Activated CD4-positive, CD25-positive, alpha-beta regulatory T cell (primary cell): ENCODE data around the gene MECP2.
"Not testable (repeated sequence)": the region's sequence is repeated elsewhere in the genome, so short reads cannot be mapped to it uniquely, and the experiment has no call there.

Experiments
- DNase-seq, 4 experiments: peaks; one replicate each; lab custom pipeline; 2025; lab: John Stamatoyannopoulos, UW

Gene MECP2

DNA sequence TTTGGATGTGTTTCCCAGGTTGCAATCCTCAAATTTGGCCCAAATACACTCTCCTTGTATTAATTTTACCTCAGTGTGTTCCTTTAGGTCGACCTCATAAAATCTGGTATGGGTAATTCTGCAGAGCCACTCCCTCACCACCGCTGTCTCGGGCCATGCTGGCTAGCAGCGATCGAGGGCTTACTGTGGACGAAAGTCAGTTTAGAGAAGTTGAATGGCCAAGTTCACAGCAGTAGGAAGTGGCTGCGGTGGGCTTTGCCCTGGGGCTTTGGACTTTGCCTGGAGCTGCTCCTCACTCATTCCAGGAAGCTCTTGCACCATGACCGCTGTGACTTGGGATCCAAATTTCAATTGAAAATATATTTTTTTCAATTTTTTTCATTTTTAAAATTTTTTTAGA, 105.3 kb downstream of the MECP2 start:
- no peak for DNase-seq

DNA sequence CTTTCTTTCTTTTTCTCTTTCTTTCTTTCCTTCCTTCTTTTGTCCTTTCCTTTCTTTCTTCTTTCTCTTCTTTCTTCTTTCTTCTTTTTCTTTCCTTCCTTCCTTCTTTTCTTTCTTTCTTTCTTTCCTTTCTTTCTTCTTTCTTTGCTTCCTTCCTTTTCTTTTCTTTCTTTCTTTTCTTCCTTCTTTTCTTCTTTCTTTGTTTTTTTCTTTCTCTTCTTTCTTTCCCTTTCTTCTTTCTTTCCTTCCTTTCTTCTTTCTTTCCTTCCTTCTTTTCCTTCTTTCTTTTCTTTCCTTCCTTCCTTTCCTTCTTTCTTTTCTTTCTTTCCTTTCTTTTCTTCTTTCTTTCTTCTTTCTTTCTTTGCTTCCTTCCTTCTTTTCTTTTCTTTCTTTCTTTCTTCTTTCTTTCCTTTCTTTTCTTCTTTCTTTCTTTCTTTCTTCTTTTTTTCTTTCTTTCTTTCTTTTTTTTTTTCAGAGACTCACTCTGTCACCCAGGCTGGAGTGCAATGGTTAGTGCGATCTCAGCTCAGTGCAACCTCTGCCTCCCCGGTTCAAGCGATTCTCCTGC, 106.4 kb downstream of the MECP2 start:
- no peak for DNase-seq

DNA sequence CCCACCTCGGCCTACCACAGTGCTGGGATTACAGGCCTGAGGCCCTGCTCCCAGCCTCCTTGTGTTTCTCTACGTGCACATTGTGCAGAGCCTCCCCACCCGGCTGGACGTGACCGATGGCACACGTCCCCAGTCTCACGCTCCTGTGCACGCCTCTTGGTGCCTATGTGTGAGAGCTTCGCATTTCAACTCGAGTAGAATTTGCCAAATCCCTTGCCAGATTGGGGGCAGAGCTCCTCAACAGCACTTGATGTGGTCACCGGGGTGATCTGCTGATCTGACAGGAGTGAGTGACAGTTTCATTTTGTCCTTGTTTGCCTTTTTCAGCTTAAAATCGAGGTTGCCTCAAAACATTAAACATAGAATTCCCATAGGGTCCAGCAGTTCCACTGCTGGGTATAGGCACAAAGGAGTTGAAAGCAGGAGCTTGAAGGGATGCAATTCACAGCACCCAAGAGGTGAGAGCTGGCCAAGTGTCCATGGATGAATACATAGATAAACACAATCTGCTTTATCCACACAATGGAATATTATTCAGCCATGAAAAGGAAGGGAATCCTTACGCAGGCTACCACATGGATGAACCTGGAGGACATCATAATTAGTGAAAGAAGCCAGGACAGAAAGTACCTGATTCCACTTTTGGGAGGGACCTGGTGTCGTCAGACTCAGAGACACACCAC, 107.4 kb downstream of the MECP2 start:
- no peak for DNase-seq

DNA sequence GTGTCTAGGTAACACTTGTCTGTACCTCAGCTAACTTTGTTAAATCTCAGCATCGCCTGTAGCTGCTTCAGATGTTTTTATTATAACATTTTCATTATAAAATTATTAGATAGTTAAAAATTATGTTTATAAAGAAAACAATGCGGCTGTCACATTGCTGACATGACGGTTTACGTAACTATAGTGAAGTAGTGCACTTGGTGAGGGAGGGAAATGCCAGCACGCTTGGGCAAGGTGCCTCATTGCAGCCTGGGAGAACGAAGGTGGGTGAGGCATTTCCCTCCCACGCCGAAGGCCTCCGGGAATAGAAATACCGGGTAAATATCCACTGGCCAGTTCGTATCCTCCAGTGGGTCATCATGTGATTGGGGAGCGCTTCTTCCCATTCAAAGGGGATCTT, 109.0 kb downstream of the MECP2 start:
- DNase-seq = no peak

DNA sequence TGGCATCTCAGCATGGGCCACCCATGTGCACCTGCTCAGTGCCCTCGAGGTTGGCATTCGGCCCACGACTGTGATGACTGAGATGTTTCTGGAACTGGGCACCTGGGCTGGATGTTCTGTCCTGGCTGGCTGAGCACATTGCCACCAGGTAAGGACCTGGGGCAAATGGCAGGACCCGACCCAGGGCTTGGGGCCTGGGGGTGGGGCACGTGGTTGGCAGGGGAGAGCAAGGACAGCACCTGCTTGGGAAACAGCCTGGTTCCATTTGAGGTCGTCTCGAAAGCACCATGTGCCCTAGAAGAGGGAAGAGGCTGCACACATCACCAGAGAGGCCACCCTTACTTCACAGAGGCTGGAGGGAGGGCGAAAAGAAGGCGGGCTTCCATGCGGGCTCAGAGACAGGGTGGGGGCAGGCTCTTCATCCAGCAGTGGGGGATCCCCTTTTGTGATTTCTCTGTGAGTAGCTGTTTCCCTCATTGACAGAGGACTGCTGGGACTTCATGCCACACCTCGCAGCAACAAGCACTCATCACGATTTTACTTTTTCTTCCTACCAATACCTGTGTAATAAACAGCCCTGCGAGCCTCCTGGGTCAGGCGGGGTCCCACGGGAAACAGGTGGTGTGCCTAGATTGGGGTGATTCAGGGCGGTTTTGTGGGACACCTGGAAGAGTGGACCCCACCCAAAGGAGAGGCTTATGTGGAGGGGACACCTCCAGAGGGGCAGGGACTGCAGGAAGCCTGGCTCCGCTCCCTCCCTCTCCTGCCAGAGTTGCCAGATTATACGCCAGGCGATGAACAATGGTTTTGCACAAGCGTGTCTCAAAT, 113.0 kb downstream of the MECP2 start:
- no peak for DNase-seq

DNA sequence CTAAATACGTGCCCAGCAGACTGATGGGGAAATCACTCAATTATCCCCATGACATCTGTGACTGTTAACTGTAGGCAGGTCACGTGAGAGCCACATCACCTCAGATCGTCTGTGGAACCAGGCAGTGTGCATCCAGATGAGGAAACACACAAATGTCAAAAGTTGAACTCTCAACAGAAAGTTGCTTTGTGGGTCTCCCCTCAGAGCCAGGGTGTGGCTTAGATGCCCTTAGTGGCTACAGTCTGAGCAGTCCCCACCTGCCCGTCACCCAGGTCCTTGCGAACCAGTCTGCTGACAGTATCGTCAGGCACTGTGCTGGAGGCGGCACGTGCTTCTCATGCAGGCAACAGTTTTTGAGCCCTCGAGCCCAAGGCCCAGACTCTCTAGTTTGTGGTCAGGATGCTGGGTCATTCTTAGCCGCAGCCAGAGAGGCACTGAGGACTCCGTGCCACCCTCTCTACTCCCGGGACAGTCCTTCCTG, 114.2 kb downstream of the MECP2 start:
- DNase-seq = no peak

DNA sequence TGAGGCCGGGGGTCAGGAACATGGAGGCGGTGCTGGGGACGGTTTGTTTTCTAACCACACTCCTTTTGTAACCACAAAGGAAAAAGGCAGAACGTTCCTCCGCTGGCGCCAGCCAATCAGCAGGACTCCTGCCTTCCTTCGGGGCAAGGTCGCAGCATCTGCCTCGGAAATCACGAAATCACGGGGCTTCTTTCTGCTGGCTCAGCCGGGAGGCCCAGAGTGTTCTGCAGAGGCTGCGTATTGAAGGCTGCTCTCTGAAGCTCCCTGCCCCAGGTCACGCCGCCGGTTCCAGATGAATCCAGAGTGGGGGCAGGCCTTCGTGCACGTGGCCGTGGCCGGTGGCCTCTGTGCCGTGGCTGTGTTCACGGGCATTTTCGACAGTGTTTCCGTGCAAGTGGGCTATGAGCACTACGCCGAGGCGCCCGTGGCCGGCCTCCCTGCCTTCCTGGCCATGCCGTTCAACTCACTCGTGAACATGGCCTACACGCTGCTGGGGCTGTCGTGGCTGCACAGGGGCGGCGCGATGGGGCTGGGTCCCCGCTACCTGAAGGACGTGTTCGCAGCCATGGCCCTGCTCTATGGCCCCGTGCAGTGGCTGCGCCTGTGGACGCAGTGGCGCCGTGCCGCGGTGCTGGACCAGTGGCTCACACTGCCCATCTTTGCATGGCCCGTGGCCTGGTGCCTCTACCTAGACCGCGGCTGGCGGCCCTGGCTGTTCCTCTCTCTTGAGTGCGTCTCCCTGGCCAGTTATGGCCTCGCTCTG, 115.6 kb downstream of the MECP2 start:
- DNase-seq = no peak

DNA sequence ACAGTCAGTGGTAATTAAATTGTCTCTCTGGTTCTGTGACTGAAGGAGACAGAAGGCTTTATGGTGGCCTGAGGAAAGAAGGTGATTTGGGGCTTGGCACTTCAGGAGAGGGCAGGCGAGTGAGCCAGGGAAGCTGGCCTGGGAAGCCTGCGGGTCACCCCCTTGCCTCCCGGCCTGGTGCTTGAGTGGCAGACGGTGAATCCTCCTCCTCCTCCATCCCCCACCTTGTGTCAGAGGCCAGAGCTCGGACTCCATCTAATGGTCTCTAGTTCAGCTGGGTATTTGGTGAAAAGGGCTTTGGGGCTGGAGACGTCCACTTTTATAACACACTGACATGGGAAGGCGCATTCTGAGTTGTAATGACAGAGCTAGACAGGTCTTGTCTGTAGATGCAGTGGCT, 116.3 kb downstream of the MECP2 start:
- no peak for DNase-seq

DNA sequence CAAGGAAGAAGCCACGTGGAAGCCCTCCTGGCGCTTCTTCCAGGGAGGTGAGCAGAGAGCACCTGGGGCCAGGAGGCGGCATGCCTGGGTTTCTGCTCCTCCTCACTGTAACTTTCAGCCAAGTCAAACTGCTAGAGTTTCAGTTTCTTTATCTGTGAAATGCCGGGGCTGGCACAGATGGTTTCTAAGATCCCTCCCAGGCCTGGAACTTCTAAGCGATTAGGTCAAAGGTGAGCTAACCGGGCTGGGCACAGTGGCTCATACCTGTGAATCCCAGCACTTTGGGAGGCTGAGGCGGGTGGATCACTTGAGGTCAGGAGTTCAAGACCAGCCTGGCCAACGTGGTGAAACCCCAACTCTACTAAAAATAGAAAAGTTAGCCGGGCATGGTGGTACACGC, 117.1 kb downstream of the MECP2 start:
- not testable (repeated sequence) for DNase-seq

DNA sequence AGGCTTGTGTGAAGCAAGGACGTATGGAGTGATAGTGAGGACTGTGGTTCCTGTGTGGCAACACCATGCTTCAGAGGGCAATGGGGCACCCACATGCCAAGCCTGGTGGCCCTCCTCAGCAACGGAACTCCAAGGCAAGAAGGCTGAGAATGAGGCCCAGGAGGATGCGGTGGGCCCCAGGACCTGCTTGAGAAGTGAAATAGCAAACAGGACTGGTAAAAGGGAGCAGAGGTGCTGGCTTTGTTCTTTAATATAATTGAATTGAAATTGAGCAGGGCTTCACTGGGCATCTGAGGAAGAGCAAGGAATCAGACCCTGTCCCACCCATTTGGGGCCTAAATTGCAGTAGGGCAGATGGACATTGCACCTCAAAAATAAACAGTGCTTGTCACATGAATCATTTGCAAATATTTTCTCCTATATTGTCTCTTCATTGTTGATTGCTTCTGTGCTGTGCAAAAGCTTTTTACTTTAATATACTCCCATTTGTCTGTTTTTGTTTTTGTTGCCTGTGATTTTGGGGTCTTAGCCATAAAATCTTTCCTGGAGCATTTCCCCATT, 122.7 kb downstream of the MECP2 start:
- DNase-seq = no peak

DNA sequence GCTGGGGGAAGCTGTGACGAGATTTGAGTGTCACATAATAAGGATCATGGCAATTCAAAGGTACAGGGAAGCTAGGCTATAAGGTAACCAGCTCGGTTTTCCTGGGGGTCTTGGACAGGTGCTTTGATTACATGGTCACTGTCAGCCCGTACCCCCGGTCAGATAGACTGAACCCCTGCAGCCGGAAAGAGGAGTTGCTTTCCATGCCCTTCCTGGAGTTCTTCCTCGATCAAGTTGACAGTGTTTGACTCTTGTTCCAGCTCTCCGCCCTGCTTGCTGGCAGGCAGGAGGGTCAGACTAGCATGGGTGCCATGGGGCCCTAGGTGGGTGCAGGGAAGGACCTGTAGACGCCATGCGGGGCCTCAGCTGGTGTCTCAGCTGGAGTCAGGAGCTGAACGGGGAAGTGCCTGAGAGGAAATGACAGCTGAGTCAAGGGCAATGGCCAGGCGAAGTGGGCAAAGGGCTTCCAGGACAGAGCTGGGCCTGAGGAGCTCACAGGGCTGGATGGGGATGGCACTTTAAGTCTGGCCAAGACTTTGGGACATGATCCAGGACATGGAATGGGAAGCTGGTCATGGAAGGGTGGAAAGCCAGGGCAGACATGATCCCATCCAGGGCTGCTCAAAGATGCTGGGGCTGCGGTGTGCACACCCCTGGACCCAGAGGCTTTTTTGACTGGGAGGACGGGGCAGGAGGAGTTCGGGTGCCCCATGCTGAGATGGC, 123.4 kb downstream of the MECP2 start:
- no peak for DNase-seq

DNA sequence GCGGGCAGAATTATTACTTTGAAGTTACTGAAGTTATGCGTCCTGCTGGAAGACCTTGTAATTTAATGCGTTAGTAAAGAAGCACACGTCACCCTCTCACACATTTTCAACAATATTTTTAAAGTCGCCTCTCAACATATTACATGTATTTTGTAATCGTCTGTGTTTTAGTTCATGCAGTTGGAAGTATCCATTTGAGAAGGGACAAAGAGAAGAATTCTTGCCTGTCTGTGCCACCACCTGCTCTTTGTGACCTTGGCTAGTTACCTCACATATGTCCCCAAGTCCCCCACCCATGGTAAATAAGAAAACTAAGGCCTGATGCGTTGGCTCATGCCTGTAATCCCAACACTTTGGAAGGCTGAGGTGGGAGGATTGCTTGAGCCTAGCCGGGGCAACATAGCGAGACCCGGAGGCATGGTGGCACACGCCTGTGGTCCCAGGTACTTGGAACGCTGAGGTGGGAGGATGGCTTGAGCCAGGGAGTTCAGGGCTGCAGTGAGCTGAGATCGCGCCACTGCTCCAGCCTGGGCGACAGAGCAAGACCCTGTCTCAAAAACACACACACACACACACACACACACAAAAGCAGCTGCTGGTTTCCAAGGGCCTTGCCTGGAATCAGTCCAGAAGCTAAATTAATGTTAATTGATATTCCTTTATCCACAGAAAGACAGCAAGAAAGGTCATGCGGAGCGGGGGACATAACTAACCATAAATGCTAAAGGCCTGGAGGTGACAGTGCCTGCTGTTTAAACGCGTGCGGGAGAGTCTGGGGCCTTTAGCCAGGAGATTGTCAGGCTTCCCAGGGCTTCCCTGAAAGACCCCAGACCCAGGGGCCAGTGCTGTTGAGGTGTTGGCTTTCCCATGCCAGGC, 124.2 kb downstream of the MECP2 start:
- no peak for DNase-seq

DNA sequence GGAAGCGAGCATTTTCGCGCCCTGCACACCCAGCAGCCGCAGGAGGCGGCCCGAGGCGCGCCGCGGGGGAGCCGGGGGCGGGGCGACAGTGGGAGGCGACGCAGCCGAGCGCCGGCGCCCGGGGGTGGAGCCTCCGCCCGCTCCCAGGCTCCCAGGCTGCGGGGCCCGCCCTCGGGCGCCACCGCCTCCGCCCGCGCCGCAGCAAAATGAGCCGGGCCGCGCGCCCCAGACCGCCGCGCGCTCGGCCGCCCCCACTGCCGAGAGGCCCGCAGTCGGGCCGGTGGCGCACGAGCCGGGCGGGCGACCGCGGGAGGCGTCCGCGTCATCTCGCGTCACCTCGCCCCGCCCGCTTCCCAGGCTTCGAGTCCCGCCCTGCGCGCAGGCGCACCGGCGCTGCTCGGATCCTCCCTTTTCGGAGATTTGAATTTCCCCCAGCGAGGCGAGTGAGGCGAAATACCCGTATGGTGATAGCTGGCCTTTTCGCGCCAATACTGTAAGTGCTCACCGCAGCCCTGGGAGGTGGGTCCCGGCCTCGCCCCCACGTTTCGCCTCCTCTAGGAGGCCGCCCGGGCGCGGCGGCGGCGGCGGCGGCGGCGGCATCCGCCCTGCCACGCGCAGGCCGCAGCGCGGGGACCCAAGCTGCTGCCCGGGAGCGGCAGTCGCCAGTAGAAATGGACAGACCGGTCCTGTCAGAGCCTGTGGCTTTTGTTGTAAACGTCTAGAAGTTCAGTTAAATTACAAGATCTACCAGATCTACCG, 125.0 kb downstream of the MECP2 start, which contains the start of gene TMEM187:
TSS of gene TMEM187 (plus strand) at position 387 of the 759 bp plus-strand sequence. CDS start 9,309 bp downstream, outside the sequence.
- peak; percentile 66 to 77 (median 72) for DNase-seq
